GM06990 (cell line): ENCODE results near the gene PCDHGA3.

Experiments
- DNase-seq: peaks from one replicate; pipeline ENCODE4 v3.0.0-alpha.2; 2011; ENCODE audit not compliant: insufficient read length; ENCODE audit errors: extremely low read depth
- H3K27me3 ChIP-seq: replicated peaks from 2 replicates; pipeline ENCODE4 v1.6.0; 2011; ENCODE audit warnings: low read length; ENCODE audit not compliant: control insufficient read depth, insufficient read depth
- H3K36me3 ChIP-seq: 2 replicates; pipeline ENCODE4 v1.5.1; 2011; ENCODE audit warnings: low read length; ENCODE audit not compliant: control insufficient read depth, insufficient read depth
- H3K4me3 ChIP-seq: replicated peaks from 2 replicates; pipeline ENCODE4 v1.5.1; 2011; ENCODE audit warnings: low read depth, mild to moderate bottlenecking, control low read depth, low read length
- TF ChIP-seq, protein P1 (sequence below): IDR thresholded peaks from 2 replicates; pipeline ENCODE4 v1.5.1; 2011; ENCODE audit warnings: low read length, control low read depth, mild to moderate bottlenecking, inconsistent platforms; ENCODE audit not compliant: insufficient read depth, poor library complexity, severe bottlenecking

PCDHGA3 gene

DNA sequence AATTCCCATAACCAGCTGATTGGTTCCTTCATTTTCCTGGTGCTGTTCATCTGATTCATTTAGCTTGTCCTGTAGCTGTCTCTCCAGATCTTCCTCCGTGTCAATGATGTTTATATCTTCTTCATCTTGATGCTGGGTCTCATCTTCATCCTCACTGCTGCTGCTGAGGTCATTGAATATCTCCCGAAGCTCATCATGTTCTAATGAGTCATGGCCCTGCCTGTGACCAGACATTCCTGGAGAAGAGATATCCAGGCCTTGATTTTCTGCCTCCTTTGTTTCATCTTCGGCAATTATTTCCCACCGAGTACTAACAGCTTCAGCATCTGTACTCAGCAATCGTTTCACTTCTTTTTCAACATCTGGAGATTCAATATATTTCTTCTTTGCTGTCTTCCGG lies 24.4 kb upstream of the PCDHGA3 start:
- Histone ChIP-seq H3K36me3 (peaks cover 6% of the 10 kb centered on the region; the same call in 1 of the 2 replicates), H3K4me3 (no peak overlapping the region; the same call in 1 of the 2 replicates), H3K27me3 (no peaks in the 10 kb centered on the region)
- no peak for DNase-seq
- TF ChIP-seq, protein P1, sequence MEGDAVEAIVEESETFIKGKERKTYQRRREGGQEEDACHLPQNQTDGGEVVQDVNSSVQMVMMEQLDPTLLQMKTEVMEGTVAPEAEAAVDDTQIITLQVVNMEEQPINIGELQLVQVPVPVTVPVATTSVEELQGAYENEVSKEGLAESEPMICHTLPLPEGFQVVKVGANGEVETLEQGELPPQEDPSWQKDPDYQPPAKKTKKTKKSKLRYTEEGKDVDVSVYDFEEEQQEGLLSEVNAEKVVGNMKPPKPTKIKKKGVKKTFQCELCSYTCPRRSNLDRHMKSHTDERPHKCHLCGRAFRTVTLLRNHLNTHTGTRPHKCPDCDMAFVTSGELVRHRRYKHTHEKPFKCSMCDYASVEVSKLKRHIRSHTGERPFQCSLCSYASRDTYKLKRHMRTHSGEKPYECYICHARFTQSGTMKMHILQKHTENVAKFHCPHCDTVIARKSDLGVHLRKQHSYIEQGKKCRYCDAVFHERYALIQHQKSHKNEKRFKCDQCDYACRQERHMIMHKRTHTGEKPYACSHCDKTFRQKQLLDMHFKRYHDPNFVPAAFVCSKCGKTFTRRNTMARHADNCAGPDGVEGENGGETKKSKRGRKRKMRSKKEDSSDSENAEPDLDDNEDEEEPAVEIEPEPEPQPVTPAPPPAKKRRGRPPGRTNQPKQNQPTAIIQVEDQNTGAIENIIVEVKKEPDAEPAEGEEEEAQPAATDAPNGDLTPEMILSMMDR, result no peak

- Histone ChIP-seq H3K27me3 (no peaks in the 10 kb centered on the region), H3K36me3 (peaks cover 6% of the 10 kb centered on the region; the same call in 1 of the 2 replicates), H3K4me3 (peak overlapping the region; percentile 82)
- DNase-seq, result no peak
- TF ChIP-seq, protein P1, result no peak
Measured at GRCh38 chr5:141319699-141320098, 23.9 kb upstream of the PCDHGA3 start.

GRCh38 chr5:141320225-141321169 lies 23.1 kb upstream of the PCDHGA3 start, which contains the start of gene TAF7:
Gene TAF7 (minus strand): TSS chr5:141320784. CDS start chr5:141320044, 740 bp downstream.
- no peaks in the 10 kb centered on the region for H3K27me3 ChIP-seq
- TF ChIP-seq, protein P1, result peak; percentile 91

DNA sequence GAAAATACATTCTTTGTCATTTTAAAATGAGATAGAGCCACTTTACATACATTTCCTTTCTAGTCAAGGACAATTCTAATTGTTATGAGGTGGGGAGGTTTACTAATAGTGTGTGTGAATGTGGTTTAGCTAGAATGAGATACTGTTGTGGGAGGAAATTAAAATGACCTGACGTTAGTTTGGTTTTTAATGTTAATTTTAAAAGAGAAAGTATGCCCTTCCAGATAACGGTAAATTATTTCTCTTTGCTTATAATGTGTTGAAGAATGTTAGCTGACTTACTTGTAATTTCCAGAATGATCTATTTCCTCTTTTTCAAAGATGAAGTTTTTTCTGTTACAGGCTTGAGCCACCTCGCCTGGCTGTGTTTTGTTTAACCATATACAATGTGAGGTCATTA lies 21.4 kb upstream of the PCDHGA3 start:
- TF ChIP-seq, protein P1, result no peak
- no peak overlapping the region for H3K4me3 ChIP-seq
- DNase-seq, result peak; percentile 44
- H3K27me3 ChIP-seq, result no peaks in the 10 kb centered on the region
- H3K36me3 ChIP-seq, result peaks cover 6% of the 10 kb centered on the region; the same call in 1 of the 2 replicates

More at GRCh38 chr5:141320225-141321169, 23.1 kb upstream of the PCDHGA3 start, which contains the start of gene TAF7:
- Histone ChIP-seq H3K4me3 (peak within 1 kb of the TSS; percentile 82), H3K36me3 (peaks cover 6% of the 10 kb centered on the region; the same call in 1 of the 2 replicates)
- peak; percentile 96 for DNase-seq

DNA sequence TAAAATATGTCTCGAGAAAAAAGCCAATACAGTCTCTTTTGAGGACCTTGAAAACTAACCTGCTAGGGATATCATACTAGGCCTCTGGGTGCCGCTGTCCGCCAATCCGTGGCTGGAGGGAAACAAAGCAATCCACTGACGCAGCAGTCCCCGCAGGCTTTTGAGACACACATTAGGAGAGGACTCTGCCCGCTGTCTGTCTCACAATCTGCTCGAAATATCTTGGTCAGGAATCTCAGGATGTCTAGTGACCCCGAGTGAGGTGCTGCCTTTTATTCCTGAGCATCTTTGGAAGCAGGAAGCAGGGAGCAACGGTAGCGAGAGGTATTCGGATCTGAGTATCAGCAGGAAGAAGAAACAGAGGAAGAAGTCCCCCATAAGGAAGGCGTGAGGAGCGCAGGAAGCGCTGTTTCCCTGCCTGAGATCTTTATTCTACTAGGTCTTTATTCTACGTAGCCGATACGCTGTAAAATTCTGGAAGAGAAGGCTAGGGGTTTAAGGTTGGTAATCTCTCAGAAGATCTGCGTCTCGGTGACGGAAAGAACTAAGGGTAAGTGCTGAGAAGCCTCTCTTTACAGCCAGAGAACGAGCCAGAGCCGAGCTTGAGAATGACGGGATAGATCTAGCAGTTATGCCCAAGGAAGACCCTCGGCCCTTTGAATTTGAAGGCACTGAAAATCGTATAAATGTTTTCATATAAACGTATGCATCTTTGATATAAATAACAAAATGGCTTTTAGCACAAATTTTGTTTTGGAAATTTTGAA lies 17.4 kb upstream of the PCDHGA3 start:
- no peaks in the 10 kb centered on the region for H3K27me3 ChIP-seq
- DNase-seq, result peak; percentile 38
- peak overlapping the region; percentile 67 for H3K4me3 ChIP-seq
- TF ChIP-seq, protein P1, result peak; percentile 90
- no peaks in the 10 kb centered on the region for H3K36me3 ChIP-seq
